ENCODE measurements around the gene FBXO2.

- no peak for TF ChIP-seq CTCF (IDR thresholded peaks at IDR 0.05)
- no peak for TF ChIP-seq REST (IDR thresholded peaks at IDR 0.05; ENCODE audit: insufficient read depth in 1 of 2, low read depth in 2 of 2, low read length in 1 of 2)
- TF ChIP-seq POLR2AphosphoS5 (IDR thresholded peaks at IDR 0.05; ENCODE audit: low read depth, low read length) = no peak
Measured at GRCh38 chr1:11691302-11691914, 37.2 kb upstream of the FBXO2 start, which contains the start of gene DRAXIN.
